HEK293 (cell line): Measurements from ENCODE around the gene CCDC74A.
"Not testable (repeated sequence)": the region's sequence is repeated elsewhere in the genome, so short reads cannot be mapped to it uniquely, and the experiment has no call there.

Experiments
- CTCF ChIA-PET: fragments of 350-600 bp; formaldehyde crosslinking; extraction: SDS; loops from one replicate; lab custom pipeline; 2021; ENCODE audit warnings: antibody characterized with exemption; lab: Yijun Ruan, JAX
- POLR2A ChIA-PET: fragments of 300-600 bp; formaldehyde crosslinking; extraction: SDS; loops from one replicate; lab custom pipeline; 2020; ENCODE audit warnings: antibody characterized with exemption, inconsistent platforms; lab: Yijun Ruan, JAX
- H3K27ac ChIP-seq: fragments of 200-500 bp; sonication (Bioruptor generic); 2 replicates; pipeline ENCODE4 v1.5.1; 2014; ENCODE audit warnings: low read depth, low read length, control low read depth, inconsistent platforms; ENCODE audit errors: extremely low read depth
- H3K36me3 ChIP-seq, 2 experiments: fragments of 200-500 bp in 1 of 2; sonication (Bioruptor generic) in 1 of 2; 1 replicate in 1 of 2; 2 replicates in 1 of 2; pipeline ENCODE4 v1.5.1; 2014 to 2017; ENCODE audit warnings: inconsistent platforms in 2 of 2, low read length in 2 of 2; ENCODE audit not compliant: control insufficient read depth in 2 of 2, insufficient read depth in 1 of 2
- H3K4me1 ChIP-seq: fragments of 200-500 bp; sonication (Bioruptor generic); 2 replicates; pipeline ENCODE4 v1.5.1; 2014; ENCODE audit warnings: mild to moderate bottlenecking, low read length, inconsistent platforms; ENCODE audit not compliant: control insufficient read depth, insufficient read depth
- H3K4me3 ChIP-seq: 2 replicates; pipeline ENCODE4 v1.5.1; 2011; ENCODE audit warnings: low read depth, mild to moderate bottlenecking, control low read depth, low read length, moderate library complexity
- H3K9me3 ChIP-seq: fragments of 200-500 bp; sonication (Bioruptor generic); 2 replicates; pipeline ENCODE4 v1.5.1; 2014; ENCODE audit warnings: low read depth, low read length, inconsistent platforms; ENCODE audit not compliant: control insufficient read depth, insufficient read depth
- EGR2 ChIP-seq: fragments of 450-650 bp; formaldehyde crosslinking; IDR thresholded peaks from 2 replicates; pipeline ENCODE4 v1.5.1; 2016; ENCODE audit warnings: low read depth, missing biosample characterization, missing genetic modification characterization
- GLIS2 ChIP-seq: fragments of 450-650 bp; formaldehyde crosslinking; IDR thresholded peaks from 2 replicates; pipeline ENCODE4 v1.5.1; 2016; ENCODE audit warnings: missing biosample characterization, missing genetic modification characterization
- ZFP69B ChIP-seq: fragments of 450-650 bp; formaldehyde crosslinking; IDR thresholded peaks from 2 replicates; pipeline ENCODE4 v1.5.1; 2016; ENCODE audit warnings: missing biosample characterization, missing genetic modification characterization
- ZNF19 ChIP-seq: fragments of 450-650 bp; formaldehyde crosslinking; IDR thresholded peaks from 2 replicates; pipeline ENCODE4; 2016; ENCODE audit warnings: missing biosample characterization, missing genetic modification characterization, low read depth
- TF ChIP-seq, protein P1 (sequence below): fragments of 450-650 bp; formaldehyde crosslinking; IDR thresholded peaks from 2 replicates; pipeline ENCODE4 v1.5.1; 2016; ENCODE audit warnings: missing biosample characterization, missing genetic modification characterization

The CCDC74A gene

GRCh38 chr2:131521961-131522781, 5.5 kb upstream of the CCDC74A start:
- TF ChIP-seq ZFP69B (tag by site-specific recombination) (0 out of 2 replicates have a peak, but pooled peaks have one; percentile 69), EGR2 (tag by site-specific recombination) (0 out of 2 replicates have a peak, but pooled peaks have one; percentile 8), ZNF19 (tag by site-specific recombination) (no peak)
- TF ChIP-seq, protein P1, sequence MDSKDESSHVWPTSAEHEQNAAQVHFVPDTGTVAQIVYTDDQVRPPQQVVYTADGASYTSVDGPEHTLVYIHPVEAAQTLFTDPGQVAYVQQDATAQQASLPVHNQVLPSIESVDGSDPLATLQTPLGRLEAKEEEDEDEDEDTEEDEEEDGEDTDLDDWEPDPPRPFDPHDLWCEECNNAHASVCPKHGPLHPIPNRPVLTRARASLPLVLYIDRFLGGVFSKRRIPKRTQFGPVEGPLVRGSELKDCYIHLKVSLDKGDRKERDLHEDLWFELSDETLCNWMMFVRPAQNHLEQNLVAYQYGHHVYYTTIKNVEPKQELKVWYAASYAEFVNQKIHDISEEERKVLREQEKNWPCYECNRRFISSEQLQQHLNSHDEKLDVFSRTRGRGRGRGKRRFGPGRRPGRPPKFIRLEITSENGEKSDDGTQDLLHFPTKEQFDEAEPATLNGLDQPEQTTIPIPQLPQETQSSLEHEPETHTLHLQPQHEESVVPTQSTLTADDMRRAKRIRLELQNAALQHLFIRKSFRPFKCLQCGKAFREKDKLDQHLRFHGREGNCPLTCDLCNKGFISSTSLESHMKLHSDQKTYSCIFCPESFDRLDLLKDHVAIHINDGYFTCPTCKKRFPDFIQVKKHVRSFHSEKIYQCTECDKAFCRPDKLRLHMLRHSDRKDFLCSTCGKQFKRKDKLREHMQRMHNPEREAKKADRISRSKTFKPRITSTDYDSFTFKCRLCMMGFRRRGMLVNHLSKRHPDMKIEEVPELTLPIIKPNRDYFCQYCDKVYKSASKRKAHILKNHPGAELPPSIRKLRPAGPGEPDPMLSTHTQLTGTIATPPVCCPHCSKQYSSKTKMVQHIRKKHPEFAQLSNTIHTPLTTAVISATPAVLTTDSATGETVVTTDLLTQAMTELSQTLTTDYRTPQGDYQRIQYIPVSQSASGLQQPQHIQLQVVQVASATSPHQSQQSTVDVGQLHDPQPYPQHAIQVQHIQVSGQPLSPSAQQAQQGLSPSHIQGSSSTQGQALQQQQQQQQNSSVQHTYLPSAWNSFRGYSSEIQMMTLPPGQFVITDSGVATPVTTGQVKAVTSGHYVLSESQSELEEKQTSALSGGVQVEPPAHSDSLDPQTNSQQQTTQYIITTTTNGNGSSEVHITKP (tag by site-specific recombination), result 0 out of 2 replicates have a peak, but pooled peaks have one; percentile 10
- Histone ChIP-seq H3K9me3 (no peaks in the 10 kb centered on the region), H3K36me3 (peaks cover 0 to 43% of the 10 kb centered on the region in 2 experiments; a peak in 1 of 3 replicates), H3K4me1 (no peaks in the 10 kb centered on the region), H3K27ac (no peak overlapping the region), H3K4me3 (no peak overlapping the region)
- ChIA-PET CTCF (no interaction called here), POLR2A (no interaction called here)

DNA sequence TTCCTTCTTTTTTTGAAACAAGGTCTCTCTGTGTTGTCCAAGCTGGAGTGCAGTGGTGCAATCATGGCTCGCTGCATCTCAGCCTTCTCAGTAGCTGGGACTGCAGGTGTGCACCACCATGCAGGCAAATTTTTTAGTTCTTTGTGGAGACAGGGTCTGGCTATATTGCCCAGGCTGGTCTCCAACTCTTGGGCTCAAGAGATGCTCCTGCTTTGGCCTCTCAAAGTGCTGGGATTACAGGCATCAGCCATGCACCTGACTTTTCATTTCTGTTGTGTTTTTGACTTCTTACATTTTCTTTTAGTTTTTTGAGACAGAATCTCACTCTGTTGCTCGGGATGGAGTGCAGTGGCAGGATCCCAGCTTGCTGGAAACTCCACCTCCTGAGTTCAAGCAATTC, 2.4 kb upstream of the CCDC74A start:
- CTCF ChIA-PET, POLR2A ChIA-PET: not testable (repeated sequence)

DNA sequence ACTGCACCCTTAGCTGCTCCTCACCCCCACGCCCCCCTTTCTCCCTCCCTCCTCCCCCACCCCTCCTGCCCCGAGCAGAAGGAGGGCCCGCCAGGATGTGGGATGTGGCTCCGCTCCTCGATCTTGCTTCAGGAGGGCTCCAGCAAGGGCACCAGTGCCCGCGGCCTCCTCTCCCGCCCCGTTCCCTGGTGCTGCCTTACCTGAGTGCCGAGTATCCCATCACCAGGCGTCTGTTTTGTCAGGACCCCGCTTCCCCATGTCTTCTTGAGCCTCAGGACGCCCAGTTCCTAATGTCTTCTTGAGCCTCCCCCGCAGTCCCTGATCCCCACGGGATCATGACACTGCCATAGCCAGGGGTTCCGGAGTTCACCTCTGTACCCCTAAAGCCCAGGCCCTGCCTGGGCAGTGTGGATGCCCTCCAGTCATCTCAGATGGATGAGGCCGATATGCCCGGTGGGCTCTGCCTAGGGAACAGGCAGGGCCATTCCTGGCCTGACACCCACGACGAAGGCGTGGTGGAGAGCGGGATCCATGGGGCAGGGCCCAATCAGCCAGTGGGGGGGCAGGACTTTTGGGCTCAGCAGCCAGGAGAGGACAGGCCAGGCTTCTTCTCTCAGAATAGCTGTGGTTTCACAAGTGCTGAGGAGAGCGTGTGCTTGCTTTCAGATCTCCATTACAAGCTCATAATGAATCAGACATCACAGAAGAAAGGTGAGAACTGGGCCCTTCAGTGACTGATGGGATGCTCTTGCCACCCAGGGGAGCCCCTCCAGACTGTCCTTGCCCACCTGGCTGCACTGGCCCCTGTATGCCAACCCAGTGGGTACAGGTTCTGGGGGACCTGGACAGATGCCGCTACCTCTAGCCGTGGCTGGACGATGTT, 1.5 kb downstream of the CCDC74A start:
- H3K9me3 ChIP-seq, POLR2A ChIA-PET, CTCF ChIA-PET, H3K4me1 ChIP-seq, H3K36me3 ChIP-seq, H3K4me3 ChIP-seq, H3K27ac ChIP-seq: not testable (repeated sequence)

More for the DNA sequence above, 2.4 kb upstream of the CCDC74A start:
- not testable (repeated sequence) for H3K4me1 ChIP-seq, H3K4me3 ChIP-seq, H3K9me3 ChIP-seq, H3K27ac ChIP-seq
- H3K36me3 ChIP-seq, result peaks cover 0 to 14% of the 10 kb centered on the region in 2 experiments; a peak in 1 of 3 replicates

DNA sequence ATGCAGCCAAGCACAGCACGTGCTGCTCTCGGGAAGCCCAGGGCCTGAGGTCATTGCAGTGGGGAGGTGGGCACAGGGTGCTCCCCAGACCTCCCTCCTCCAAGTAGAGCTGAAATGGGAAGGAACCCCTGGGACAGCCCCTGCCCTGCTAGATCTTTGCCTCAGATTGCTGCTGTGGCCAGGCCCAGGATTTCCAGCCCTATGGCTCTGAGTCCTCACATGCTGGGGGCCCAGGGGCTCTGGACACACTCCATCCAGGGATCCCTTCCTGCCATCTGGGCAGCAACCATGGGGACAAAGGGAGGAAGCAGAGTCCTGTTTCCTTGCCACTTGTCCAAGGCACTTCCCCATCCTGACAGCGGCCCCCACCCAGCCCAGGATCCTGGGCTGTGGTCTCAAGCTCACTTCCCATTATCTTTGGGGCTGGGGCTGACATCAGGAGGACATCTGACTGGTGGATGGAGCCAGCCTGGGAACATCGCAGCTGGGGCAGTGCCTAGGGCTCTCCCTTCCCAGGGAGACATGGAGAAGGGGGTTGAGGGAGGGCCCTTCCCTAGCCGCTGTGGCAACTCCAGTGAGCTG, 2.3 kb downstream of the CCDC74A start:
- H3K36me3 ChIP-seq, POLR2A ChIA-PET, H3K4me3 ChIP-seq, CTCF ChIA-PET, H3K27ac ChIP-seq, H3K4me1 ChIP-seq, H3K9me3 ChIP-seq: not testable (repeated sequence)

- H3K36me3 ChIP-seq, H3K4me3 ChIP-seq, CTCF ChIA-PET, H3K4me1 ChIP-seq, POLR2A ChIA-PET, H3K9me3 ChIP-seq, H3K27ac ChIP-seq: not testable (repeated sequence)
- TF ChIP-seq GLIS2 (tag by site-specific recombination), result 0 out of 2 replicates have a peak, but pooled peaks have one; percentile 12
These were observed 3.1 kb downstream of the CCDC74A start for GRCh38 chr2:131530626-131531344.

GRCh38 chr2:131531547-131532185, 4.0 kb downstream of the CCDC74A start:
- H3K36me3 ChIP-seq, H3K9me3 ChIP-seq, H3K4me3 ChIP-seq, CTCF ChIA-PET, H3K4me1 ChIP-seq, H3K27ac ChIP-seq, POLR2A ChIA-PET: not testable (repeated sequence)

DNA sequence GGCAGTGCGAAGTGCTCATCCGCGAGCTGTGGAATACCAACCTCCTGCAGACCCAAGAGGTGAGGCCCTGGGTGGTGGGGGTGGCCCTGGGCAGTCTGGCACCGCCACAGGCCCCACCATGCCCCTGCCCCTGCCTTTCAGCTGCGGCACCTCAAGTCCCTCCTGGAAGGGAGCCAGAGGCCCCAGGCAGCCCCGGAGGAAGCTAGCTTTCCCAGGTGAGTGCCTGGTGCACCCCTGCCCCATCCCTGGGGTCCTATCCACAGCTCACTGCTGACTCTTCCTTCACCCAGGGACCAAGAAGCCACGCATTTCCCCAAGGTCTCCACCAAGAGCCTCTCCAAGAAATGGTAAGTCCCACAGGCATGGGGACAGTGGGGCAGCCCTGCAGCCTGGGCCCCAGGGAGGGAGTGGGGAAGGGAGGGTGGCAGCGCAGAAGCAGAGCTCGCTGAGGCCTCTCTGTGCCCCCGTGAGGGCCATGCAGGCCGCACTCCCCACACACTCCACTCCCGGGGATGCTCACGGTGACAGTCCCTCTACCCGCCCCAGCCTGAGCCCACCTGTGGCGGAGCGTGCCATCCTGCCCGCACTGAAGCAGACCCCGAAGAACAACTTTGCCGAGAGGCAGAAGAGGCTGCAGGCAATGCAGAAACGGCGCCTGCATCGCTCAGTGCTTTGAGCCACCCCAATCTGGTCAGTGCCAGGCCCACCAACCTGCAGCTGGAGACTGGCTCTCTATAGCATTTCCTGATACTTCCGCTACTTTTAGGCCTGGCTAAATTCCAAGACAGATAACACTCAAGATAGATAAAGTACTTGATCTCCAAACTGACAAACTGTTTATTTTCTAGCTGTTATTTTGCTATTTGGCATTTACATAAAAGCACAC, 5.3 kb downstream of the CCDC74A start:
- CTCF ChIA-PET, H3K36me3 ChIP-seq, H3K27ac ChIP-seq, H3K4me3 ChIP-seq, H3K4me1 ChIP-seq, POLR2A ChIA-PET, H3K9me3 ChIP-seq: not testable (repeated sequence)
